ENCODE results near the gene POC1A.

GRCh38 chr3:52150357-52150756, 3.9 kb downstream of the POC1A start:
- TF ChIP-seq CTCF (IDR thresholded peaks at IDR 0.05), result no peak
- no peak for TF ChIP-seq YY1 (IDR thresholded peaks at IDR 0.05; ENCODE audit: low read depth)
- no peak for TF ChIP-seq TAF1 (IDR thresholded peaks at IDR 0.05; ENCODE audit: borderline replicate concordance, low read depth, low read length)
- TF ChIP-seq POLR2AphosphoS5 (IDR thresholded peaks at IDR 0.05; ENCODE audit: low read depth, low read length), result no peak
- no peak for TF ChIP-seq EP300 (IDR thresholded peaks at IDR 0.05; ENCODE audit: borderline replicate concordance in 1 of 2, low read depth in 1 of 2, low read length in 1 of 2)
- no peak for TF ChIP-seq REST (IDR thresholded peaks at IDR 0.05; ENCODE audit: low read depth, low read length)
- no peak for TF ChIP-seq CHD2 (IDR thresholded peaks at IDR 0.05; ENCODE audit: low read length, partially characterized antibody)
- no peak for TF ChIP-seq EZH2phosphoT487 (IDR thresholded peaks at IDR 0.05; ENCODE audit: borderline replicate concordance, low read depth)
- no peak for TF ChIP-seq ELF1 (IDR thresholded peaks at IDR 0.05)
- TF ChIP-seq FOSL2 (IDR thresholded peaks at IDR 0.05; ENCODE audit: borderline replicate concordance, low read depth), result no peak
- no peak for TF ChIP-seq MAX (IDR thresholded peaks at IDR 0.05; ENCODE audit: low read depth)
- TF ChIP-seq RAD21 (IDR thresholded peaks at IDR 0.05; ENCODE audit: low read length), result no peak
- no peak for TF ChIP-seq JUND (IDR thresholded peaks at IDR 0.05)
- TF ChIP-seq USF2 (IDR thresholded peaks at IDR 0.05; ENCODE audit: borderline replicate concordance, low read depth, low read length), result no peak
